H1 (cell line): Measurements from ENCODE around the gene DNAJB6. TPM values are rescaled to one million over a fixed set of nuclear protein-coding genes. Genes with fewer than 3 reads are reported as not detected.

ENCODE experiments used
- CTCF ChIA-PET: fragments of 300-600 bp; sonication (Branson Sonifier 250); formaldehyde crosslinking; loops from one replicate; lab custom pipeline; 2021; ENCODE audit not compliant: partially characterized antibody; lab: Charles Lee
- POLR2A ChIA-PET: fragments of 300-600 bp; sonication (Branson Sonifier 250); formaldehyde crosslinking; loops from one replicate; lab custom pipeline; 2021; ENCODE audit warnings: inconsistent platforms; ENCODE audit not compliant: partially characterized antibody; lab: Charles Lee
- DNase-seq, 2 experiments: peaks; one replicate each; pipeline versions ENCODE4 v3.0.0 to v3.0.0-alpha.2; 2010 to 2022; ENCODE audit warnings: low spot score in 2 of 2, low read depth in 1 of 2, mixed read lengths in 1 of 2
- FAIRE-seq: peaks from 2 replicates; lab custom pipeline; 2011; peaks lifted over from hg19 to GRCh38; lab: Jason Lieb, UNC
- H2AFZ ChIP-seq: 2 replicates; pipeline ENCODE4 v1.8.1; 2012; ENCODE audit warnings: low read length, inconsistent platforms
- H2AK5ac ChIP-seq: 2 replicates; pipeline ENCODE4 v1.6.1; 2013; ENCODE audit warnings: low read depth, low read length
- H2BK120ac ChIP-seq: replicated peaks from 2 replicates; pipeline ENCODE3; 2013; ENCODE audit warnings: low read depth, low read length, inconsistent platforms
- H2BK12ac ChIP-seq: 2 replicates; pipeline ENCODE4 v1.6.1; 2013; ENCODE audit warnings: low read depth, low read length
- H2BK15ac ChIP-seq: 2 replicates; pipeline ENCODE4 v1.6.1; 2013; ENCODE audit warnings: low read length
- H2BK20ac ChIP-seq: 2 replicates; pipeline ENCODE4 v1.6.1; 2013; ENCODE audit warnings: low read length
- H2BK5ac ChIP-seq: 2 replicates; pipeline ENCODE4 v1.6.1; 2013; ENCODE audit warnings: low read depth, low read length
- H3K14ac ChIP-seq: 2 replicates; pipeline ENCODE4 v1.6.1; 2013; ENCODE audit warnings: inconsistent platforms; ENCODE audit not compliant: insufficient read length
- H3K18ac ChIP-seq: 2 replicates; pipeline ENCODE4 v1.6.1; 2013; ENCODE audit warnings: low read length; ENCODE audit errors: extremely low read depth
- H3K23ac ChIP-seq: 2 replicates; pipeline ENCODE4 v1.6.1; 2013; ENCODE audit warnings: inconsistent platforms; ENCODE audit not compliant: insufficient read length
- H3K23me2 ChIP-seq: 2 replicates; pipeline ENCODE4 v1.6.1; 2013; ENCODE audit warnings: low read depth, low read length
- H3K27ac ChIP-seq: 2 replicates; pipeline ENCODE4 v1.6.1; 2011; ENCODE audit warnings: low read depth, low read length, inconsistent platforms
- H3K27me3 ChIP-seq, 4 experiments: replicated peaks in 1 of 4; 1 replicate in 1 of 4; 2 replicates in 3 of 4; pipeline versions ENCODE4 v1.6.1 to v1.8.1; 2011 to 2013; ENCODE audit warnings: low read length in 3 of 4, mild to moderate bottlenecking in 3 of 4, inconsistent platforms in 2 of 4, mixed read lengths in 2 of 4, moderate library complexity in 1 of 4; ENCODE audit not compliant: control insufficient read depth in 3 of 4, insufficient read depth in 3 of 4; ENCODE audit errors: extremely low read depth in 1 of 4
- H3K36me3 ChIP-seq, 4 experiments: 2 replicates each; pipeline versions ENCODE4 v1.6.1 to v1.8.1; 2011 to 2013; ENCODE audit warnings: mild to moderate bottlenecking in 4 of 4, low read length in 3 of 4, moderate library complexity in 2 of 4, control low read depth in 1 of 4, inconsistent platforms in 1 of 4; ENCODE audit not compliant: insufficient read depth in 4 of 4, control insufficient read depth in 2 of 4
- H3K4ac ChIP-seq: replicated peaks from 2 replicates; pipeline ENCODE3; 2013; ENCODE audit warnings: low read length, low read depth, mixed read lengths, inconsistent platforms; ENCODE audit not compliant: insufficient read length
- H3K4me1 ChIP-seq, 4 experiments: replicated peaks in 1 of 4; 1 replicate in 1 of 4; 2 replicates in 3 of 4; pipeline versions ENCODE4 v1.6.1 to v1.8.1; 2011 to 2013; ENCODE audit warnings: low read length in 3 of 4, inconsistent platforms in 2 of 4, mixed read lengths in 1 of 4; ENCODE audit not compliant: insufficient read depth in 4 of 4, control insufficient read depth in 3 of 4
- H3K4me2 ChIP-seq, 2 experiments: 2 replicates each; pipeline versions ENCODE4 v1.6.1 to v1.8.1; 2011 to 2013; ENCODE audit warnings: low read depth in 2 of 2, low read length in 2 of 2, control low read depth in 1 of 2, inconsistent platforms in 1 of 2, mild to moderate bottlenecking in 1 of 2; ENCODE audit not compliant: insufficient read depth in 1 of 2
- H3K4me3 ChIP-seq, 4 experiments: fragments of 200-600, 300-600 bp in 1 of 4; sonication (generic), shearing (Covaris generic), sonication (Bioruptor Twin) in 1 of 4; 2 replicates each; pipeline versions ENCODE4 v1.5.1 to v1.8.1; 2011 to 2016; ENCODE audit warnings: low read length in 4 of 4, low read depth in 3 of 4, control low read depth in 2 of 4, inconsistent platforms in 2 of 4, mild to moderate bottlenecking in 2 of 4, mixed read lengths in 1 of 4, moderate library complexity in 1 of 4; ENCODE audit not compliant: insufficient read depth in 2 of 4; ENCODE audit errors: extremely low read depth in 1 of 4
- H3K56ac ChIP-seq: replicated peaks from 2 replicates; pipeline ENCODE3; 2013; ENCODE audit warnings: low read depth, mild to moderate bottlenecking, mixed read lengths, low read length, inconsistent platforms; ENCODE audit not compliant: insufficient read length
- H3K79me1 ChIP-seq: 2 replicates; pipeline ENCODE4 v1.6.1; 2013; ENCODE audit warnings: low read depth, low read length, control low read depth
- H3K79me2 ChIP-seq, 2 experiments: 2 replicates each; pipeline versions ENCODE4 v1.6.1 to v1.8.1; 2012 to 2013; ENCODE audit warnings: low read length in 2 of 2, mild to moderate bottlenecking in 2 of 2, inconsistent platforms in 1 of 2; ENCODE audit not compliant: insufficient read depth in 2 of 2, control insufficient read depth in 1 of 2
- H3K9ac ChIP-seq, 4 experiments: replicated peaks in 1 of 4; 1 replicate in 1 of 4; 2 replicates in 3 of 4; pipeline versions ENCODE4 v1.6.1 to v1.8.1; 2011 to 2013; ENCODE audit warnings: low read depth in 3 of 4, low read length in 3 of 4, control low read depth in 2 of 4, mild to moderate bottlenecking in 2 of 4, moderate library complexity in 2 of 4, inconsistent platforms in 1 of 4; ENCODE audit errors: extremely low read depth in 1 of 4
- H3K9me3 ChIP-seq, 2 experiments: 2 replicates each; pipeline versions ENCODE4 v1.6.1 to v1.8.1; 2012 to 2013; ENCODE audit warnings: mild to moderate bottlenecking in 2 of 2, moderate library complexity in 2 of 2, control low read depth in 1 of 2, inconsistent platforms in 1 of 2, low read depth in 1 of 2, low read length in 1 of 2, mixed read lengths in 1 of 2; ENCODE audit not compliant: insufficient read depth in 2 of 2
- H4K20me1 ChIP-seq, 2 experiments: replicated peaks in 1 of 2; 2 replicates each; pipeline versions ENCODE3 to v1.8.1; 2011 to 2013; ENCODE audit warnings: inconsistent platforms in 2 of 2, low read length in 2 of 2, mild to moderate bottlenecking in 1 of 2; ENCODE audit not compliant: insufficient read depth in 2 of 2, control insufficient read depth in 1 of 2
- H4K5ac ChIP-seq: 2 replicates; pipeline ENCODE4 v1.6.1; 2013; ENCODE audit warnings: low read length, low read depth, mixed read lengths, inconsistent platforms; ENCODE audit not compliant: insufficient read length
- H4K8ac ChIP-seq: 2 replicates; pipeline ENCODE4 v1.8.0; 2013; ENCODE audit warnings: mild to moderate bottlenecking, moderate library complexity, low read length, inconsistent platforms; ENCODE audit not compliant: insufficient read depth; ENCODE audit errors: extremely low read depth
- H4K91ac ChIP-seq: replicated peaks from 2 replicates; pipeline ENCODE3; 2013; ENCODE audit warnings: low read length, mixed read lengths, inconsistent platforms; ENCODE audit not compliant: insufficient read length
- POLR2A ChIP-seq, 2 experiments: IDR thresholded peaks; 1 replicate in 1 of 2; 2 replicates in 1 of 2; pipeline ENCODE4 v1.6.1; 2011; ENCODE audit warnings: low read depth in 2 of 2, low read length in 2 of 2, mild to moderate bottlenecking in 2 of 2; ENCODE audit errors: control extremely low read depth in 1 of 2
- WGBS, 2 experiments: shearing (Covaris generic) in 1 of 2; methylation state at CpG; one replicate each; pipeline versions ENCODE4 v1.1.6 to v1.1.7; 2013 to 2015; ENCODE audit warnings: low lambda C conversion rate in 2 of 2, mixed read lengths in 2 of 2, inconsistent platforms in 1 of 2, low coverage in 1 of 2, missing lambda C conversion rate in 1 of 2; ENCODE audit not compliant: insufficient replicate concordance in 2 of 2, insufficient coverage in 1 of 2, insufficient read length in 1 of 2; ENCODE audit errors: extremely low coverage in 1 of 2, missing lambda C conversion rate in 1 of 2; 5-methylcytosine and 5-hydroxymethylcytosine counted together
- polyA plus RNA-seq, 7 experiments: library from polyadenylated mRNA; depleted of rRNA in 3 of 7; stranded (reverse) in 5 of 7; unstranded in 2 of 7; fragments of >200 nt in 5 of 7; fragments of 200-250 nt in 2 of 7; gene quantifications; 1 replicate in 5 of 7; 2 replicates in 1 of 7; 4 replicates in 1 of 7; pipeline versions ENCODE4 v1.2.1 to v1.2.3, GENCODE V29; 2011 to 2013; ENCODE audit warnings: missing spikeins in 2 of 7, mixed read lengths in 2 of 7
- total RNA-seq: library from RNA; stranded (reverse); fragmentation: NEBNext Ultra II Directional; extraction: Animal tissue kit (Norgen Biotek cat#: 25700); gene quantifications from 2 replicates; pipeline ENCODE4 v1.2.1, GENCODE V29; 2021

The DNAJB6 gene
- total and polyA plus RNA-seq, 2 of the 8 experiments (the other 6 are each of a cell fraction or from before 2014, with no cell fraction given): 166 to 295 TPM

- no peak overlapping the region for H3K4ac ChIP-seq
- H2BK120ac ChIP-seq: no peak overlapping the region
- H2AFZ ChIP-seq: no peak overlapping the region
- H3K4me2 ChIP-seq: no peak overlapping the region
- no peak overlapping the region for H4K5ac ChIP-seq
- FAIRE-seq: no peak
- no peak overlapping the region for H2BK5ac ChIP-seq
- H3K56ac ChIP-seq: no peak overlapping the region
- no peaks in the 10 kb centered on the region; the same call in 1 of the 2 replicates for H3K23me2 ChIP-seq
- H4K20me1 ChIP-seq: peaks cover 36 to 41% of the 10 kb centered on the region in 2 experiments
- no peak overlapping the region for H4K91ac ChIP-seq
- no peaks in the 10 kb centered on the region; a peak in 3 of 7 replicates for H3K4me1 ChIP-seq
- CTCF ChIA-PET: interaction anchor here (0.6 to 3.8 kb wide), 5 partner anchors 9 to 211 kb away, joined by 3 to 15 read pairs (median 5); no protein-coding TSS in a partner anchor
- no peak for DNase-seq
- peaks cover 44 to 100% of the 10 kb centered on the region in 2 experiments for H3K79me2 ChIP-seq
- no peaks in the 10 kb centered on the region for H3K27me3 ChIP-seq
- H3K27ac ChIP-seq: no peak overlapping the region; the same call in 1 of the 2 replicates
- H2BK12ac ChIP-seq: no peak overlapping the region
- peak overlapping the region; percentile 8; the same call in 1 of the 2 replicates for H4K8ac ChIP-seq
- no peak overlapping the region; a peak in 1 of 7 replicates for H3K9ac ChIP-seq
- 90% methylated on average over 24 of the region's 24 CpGs; no CpG with 5 or more reads in 1 of the 2 experiments for WGBS, 2 experiments
- H2BK15ac ChIP-seq: no peak overlapping the region
- H2AK5ac ChIP-seq: no peak overlapping the region
- no peak overlapping the region for H2BK20ac ChIP-seq
- no peak overlapping the region for H3K18ac ChIP-seq
- peaks cover 28 to 83% (median 53%) of the 10 kb centered on the region in 4 experiments for H3K36me3 ChIP-seq
- H3K79me1 ChIP-seq: peaks cover 12% of the 10 kb centered on the region
- no peak overlapping the region for H3K4me3 ChIP-seq
- no peak overlapping the region for H3K14ac ChIP-seq
- no peak overlapping the region for H3K23ac ChIP-seq
- no peaks in the 10 kb centered on the region for H3K9me3 ChIP-seq
- POLR2A ChIA-PET: interaction anchor here (0.8 to 2.0 kb wide), 4 partner anchors 9 to 27 kb away, joined by 3 to 11 read pairs (median 6); no protein-coding TSS in a partner anchor
- peak; percentile 43 to 64; a peak in 2 of 3 replicates for TF ChIP-seq POLR2A (IDR thresholded peaks at IDR 0.05; ENCODE audit: control extremely low read depth in 1 of 2, low read depth in 2 of 2, low read length in 2 of 2)
Measured at GRCh38 chr7:157372300-157373232, 35.8 kb downstream of the DNAJB6 start.
